Measurements from ENCODE around the gene MYCBP. TPM values are rescaled to one million over a fixed set of nuclear protein-coding genes. Genes with fewer than 3 reads are reported as not detected.

Gene MYCBP
- total and polyA plus RNA-seq, 2 of the 13 experiments (the other 11 are each of a cell fraction or from before 2014, with no cell fraction given), result 11.4 to 30.4 TPM

- no peaks in the 10 kb centered on the region for H3K36me3 ChIP-seq (replicated peaks in 1 of 2; ENCODE audit: control insufficient read depth in 1 of 2, insufficient read depth in 2 of 2, low read length in 2 of 2)
- ChIA-PET POLR2A (no interaction called here), CTCF (ENCODE audit: low intra/inter-chr PET ratio, low total read pairs) (no interaction called here)
- no peaks in the 10 kb centered on the region for H3K79me2 ChIP-seq (ENCODE audit: insufficient read depth, low read length)
- no peaks in the 10 kb centered on the region for H3K9me3 ChIP-seq (ENCODE audit: low read length)
- intact Hi-C loops (cut with micrococcal nuclease; ENCODE audit: unreplicated experiment), result loop anchor here (10.0 kb wide), 1 partner anchor 575 kb away; no protein-coding TSS in a partner anchor
- peaks cover 2 to 60% of the 10 kb centered on the region in 2 experiments for H3K27me3 ChIP-seq (ENCODE audit: control insufficient read depth in 1 of 2, insufficient read depth in 2 of 2, low read length in 2 of 2)
- peak overlapping the region; percentile 49 for H3K4me2 ChIP-seq (ENCODE audit: low read depth, low read length)
- in situ Hi-C loops (cut with HindIII; ENCODE audit: extremely low pct_ligation_motif_present, low pct_unique_long_range_greater_than_20kb), result loop anchor here (5.0 kb wide), 2 partner anchors 212 to 777 kb away; no protein-coding TSS in a partner anchor
- H4K20me1 ChIP-seq (ENCODE audit: insufficient read depth, low read length), result no peaks in the 10 kb centered on the region
- ATAC-seq, result no peak
- no peak overlapping the region for H3K4me3 ChIP-seq (replicated peaks in 1 of 3; ENCODE audit: insufficient read depth in 1 of 3, low read depth in 2 of 3, low read length in 3 of 3)
- no peak for DNase-seq (ENCODE audit: low spot score)
- no peak overlapping the region for H2AFZ ChIP-seq (ENCODE audit: low read length)
- no peak overlapping the region for H3K9ac ChIP-seq (ENCODE audit: insufficient read depth, low read depth, low read length)
- no TSS peak for BruUV-seq (replicated peaks)
- peaks cover 24% of the 10 kb centered on the region for H3K4me1 ChIP-seq (ENCODE audit: insufficient read depth, low read length)
- TF ChIP-seq KAT2B (IDR thresholded peaks at IDR 0.05; ENCODE audit: borderline replicate concordance, low read depth, low read length), result no peak
- H3K27ac ChIP-seq (ENCODE audit: extremely low read length, insufficient read depth, low read length), result no peak overlapping the region
- WGBS (ENCODE audit: low lambda C conversion rate), result 6% methylated on average over 2 of the region's 2 CpGs
- no peak for FAIRE-seq
Measured at GRCh38 chr1:38819516-38819915, 53.6 kb downstream of the MYCBP start.

GRCh38 chr1:38819040-38819439 lies 54.1 kb downstream of the MYCBP start:
- no peak for FAIRE-seq
- no peaks in the 10 kb centered on the region for H3K36me3 ChIP-seq (replicated peaks in 1 of 2; ENCODE audit: control insufficient read depth in 1 of 2, insufficient read depth in 2 of 2, low read length in 2 of 2)
- no peaks in the 10 kb centered on the region for H3K9me3 ChIP-seq (ENCODE audit: low read length)
- no peak for DNase-seq (ENCODE audit: low spot score)
- no peak for ATAC-seq
- H3K4me1 ChIP-seq (ENCODE audit: insufficient read depth, low read length), result peaks cover 24% of the 10 kb centered on the region
- peak overlapping the region; percentile 82 for H3K4me2 ChIP-seq (ENCODE audit: low read depth, low read length)
- H3K27ac ChIP-seq (ENCODE audit: extremely low read length, insufficient read depth, low read length), result no peak overlapping the region
- WGBS (ENCODE audit: low lambda C conversion rate), result 52% methylated on average over 10 of the region's 10 CpGs
- ChIA-PET POLR2A (no interaction called here), CTCF (ENCODE audit: low intra/inter-chr PET ratio, low total read pairs) (interaction anchor here (1.4 kb wide), 1 partner anchor 781 kb away, joined by 3 read pairs; no protein-coding TSS in a partner anchor)
- in situ Hi-C loops (cut with HindIII; ENCODE audit: extremely low pct_ligation_motif_present, low pct_unique_long_range_greater_than_20kb) (loop anchor here (5.0 kb wide), 2 partner anchors 212 to 777 kb away; no protein-coding TSS in a partner anchor), intact Hi-C loops (cut with micrococcal nuclease; ENCODE audit: unreplicated experiment) (loop anchor here (10.0 kb wide), 1 partner anchor 574 kb away; no protein-coding TSS in a partner anchor)
- H3K79me2 ChIP-seq (ENCODE audit: insufficient read depth, low read length), result no peaks in the 10 kb centered on the region
- BruUV-seq (replicated peaks), result no TSS peak
- peaks cover 2 to 60% of the 10 kb centered on the region in 2 experiments for H3K27me3 ChIP-seq (ENCODE audit: control insufficient read depth in 1 of 2, insufficient read depth in 2 of 2, low read length in 2 of 2)
- H2AFZ ChIP-seq (ENCODE audit: low read length), result no peak overlapping the region
- peak overlapping the region in 1 of 3 experiments; percentile 64; a peak in 1 of 6 replicates for H3K4me3 ChIP-seq (replicated peaks in 1 of 3; ENCODE audit: insufficient read depth in 1 of 3, low read depth in 2 of 3, low read length in 3 of 3)
- H3K9ac ChIP-seq (ENCODE audit: insufficient read depth, low read depth, low read length), result no peak overlapping the region
- no peaks in the 10 kb centered on the region for H4K20me1 ChIP-seq (ENCODE audit: insufficient read depth, low read length)
- TF ChIP-seq, protein P1, sequence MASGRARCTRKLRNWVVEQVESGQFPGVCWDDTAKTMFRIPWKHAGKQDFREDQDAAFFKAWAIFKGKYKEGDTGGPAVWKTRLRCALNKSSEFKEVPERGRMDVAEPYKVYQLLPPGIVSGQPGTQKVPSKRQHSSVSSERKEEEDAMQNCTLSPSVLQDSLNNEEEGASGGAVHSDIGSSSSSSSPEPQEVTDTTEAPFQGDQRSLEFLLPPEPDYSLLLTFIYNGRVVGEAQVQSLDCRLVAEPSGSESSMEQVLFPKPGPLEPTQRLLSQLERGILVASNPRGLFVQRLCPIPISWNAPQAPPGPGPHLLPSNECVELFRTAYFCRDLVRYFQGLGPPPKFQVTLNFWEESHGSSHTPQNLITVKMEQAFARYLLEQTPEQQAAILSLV (CRISPR knock-in tag; IDR thresholded peaks at IDR 0.05; ENCODE audit: borderline replicate concordance), result no peak
- no peak for TF ChIP-seq ATM (IDR thresholded peaks at IDR 0.05; ENCODE audit: borderline replicate concordance)
- no peak for TF ChIP-seq TAF1 (CRISPR knock-in tag; IDR thresholded peaks at IDR 0.05)
- no peak for TF ChIP-seq ETV6 (CRISPR knock-in tag; conservative IDR thresholded peaks at IDR 0.05)
- no peak for TF ChIP-seq ZNF646 (CRISPR knock-in tag; IDR thresholded peaks at IDR 0.05)
- no peak for TF ChIP-seq DNMT1 (CRISPR knock-in tag; IDR thresholded peaks at IDR 0.05)
- no peak for TF ChIP-seq MAFF (IDR thresholded peaks at IDR 0.05; ENCODE audit: low read depth, low read length)
- no peak for TF ChIP-seq ZNF282 (IDR thresholded peaks at IDR 0.05; ENCODE audit: partially characterized antibody)
- TF ChIP-seq GFI1 (CRISPR knock-in tag; IDR thresholded peaks at IDR 0.05; ENCODE audit: borderline replicate concordance), result no peak

Data from HepG2 (cell line).